Measurements from ENCODE around the gene COL6A5.

- TF ChIP-seq EZH2 (IDR thresholded peaks at IDR 0.05; ENCODE audit: borderline replicate concordance, low read depth, low read length, severe bottlenecking), result no peak
- no peak for TF ChIP-seq CTCF (IDR thresholded peaks at IDR 0.05; ENCODE audit: extremely low read depth in 1 of 2, insufficient read depth in 1 of 2, low read depth in 1 of 2, low read length in 2 of 2)
- no peak for TF ChIP-seq POLR2AphosphoS5 (IDR thresholded peaks at IDR 0.05; ENCODE audit: insufficient read depth, low read depth, low read length)
These were observed 67.6 kb downstream of the COL6A5 start for GRCh38 chr3:130412991-130413560.

Measured in endothelial cell of umbilical vein (primary cell).